GM19351 (cell line): Measurements from ENCODE around the gene USP44.
"Not testable (repeated sequence)": the region's sequence is repeated elsewhere in the genome, so short reads cannot be mapped to it uniquely, and the experiment has no call there.

ENCODE experiments used
- ATAC-seq: cut with Tn5 transposase; IDR thresholded peaks from one replicate; pipeline ENCODE4 v1.9.1; 2021; ENCODE audit warnings: mild to moderate bottlenecking, moderate library complexity; ENCODE audit not compliant: unreplicated experiment

USP44 gene

GRCh38 chr12:95551305-95551704 lies at the start of gene USP44:
Gene USP44, minus strand, starts transcription at chr12:95551476. Its CDS starts 17,220 bp downstream, at chr12:95534256.
- no peak for ATAC-seq

GRCh38 chr12:95600567-95600966 lies 49.3 kb upstream of the USP44 start:
- ATAC-seq, result no peak

- no peak for ATAC-seq
These were observed 48.6 kb upstream of the USP44 start for GRCh38 chr12:95599880-95600279.

- ATAC-seq, result no peak
These were observed 42.9 kb upstream of the USP44 start for GRCh38 chr12:95594136-95594535.

- no peak for ATAC-seq
These were observed 42.1 kb upstream of the USP44 start for GRCh38 chr12:95593266-95593871.

GRCh38 chr12:95591731-95592130 lies 40.5 kb upstream of the USP44 start:
- no peak for ATAC-seq

GRCh38 chr12:95590775-95591174 lies 39.5 kb upstream of the USP44 start:
- ATAC-seq, result no peak

GRCh38 chr12:95583933-95584332 lies 32.7 kb upstream of the USP44 start:
- no peak for ATAC-seq

- no peak for ATAC-seq
These were observed 31.2 kb upstream of the USP44 start for GRCh38 chr12:95582230-95583058.

GRCh38 chr12:95577820-95578219 lies 26.5 kb upstream of the USP44 start:
- ATAC-seq, result no peak

- ATAC-seq, result no peak
These were observed 23.6 kb upstream of the USP44 start for GRCh38 chr12:95574799-95575452.

- no peak for ATAC-seq
These were observed 22.8 kb upstream of the USP44 start for GRCh38 chr12:95573951-95574576.

GRCh38 chr12:95571369-95571768 lies 20.1 kb upstream of the USP44 start:
- ATAC-seq, result no peak

- ATAC-seq, result not testable (repeated sequence)
These were observed 16.8 kb upstream of the USP44 start for GRCh38 chr12:95568045-95568444.

GRCh38 chr12:95557625-95558024 lies 6.3 kb upstream of the USP44 start:
- ATAC-seq, result no peak

GRCh38 chr12:95554532-95555071 lies 3.3 kb upstream of the USP44 start:
- ATAC-seq, result no peak

GRCh38 chr12:95553197-95553943 lies 2.1 kb upstream of the USP44 start:
- ATAC-seq, result no peak

- ATAC-seq, result no peak
These were observed 739 bp upstream of the USP44 start for GRCh38 chr12:95551913-95552516.

GRCh38 chr12:95549392-95550084 lies 1.7 kb downstream of the USP44 start:
- ATAC-seq, result no peak
